Measurements from ENCODE around the gene MEX3A. TPM values are rescaled to one million over a fixed set of nuclear protein-coding genes. Genes with fewer than 3 reads are reported as not detected.

Gene MEX3A
- total and polyA plus RNA-seq, 2 experiments from 2014 or later: 18.5 to 38.1 TPM

Other genes with a start within 250 kb of the MEX3A start
- 37.6 and 45.2 TPM in 2 replicates for gene GON4L, start 225.3 kb downstream of the MEX3A start, total RNA-seq (2014; rRNA removed; shearing (Covaris generic))
- gene GON4L, start 225.3 kb downstream of the MEX3A start, polyA plus RNA-seq (2016; fragmentation: Nextera tagmentation; extraction: Ambion mirVana): 85.7 and 93.1 TPM in 2 replicates
- 15.9 and 17.4 TPM in 2 replicates for gene SYT11, start 222.9 kb downstream of the MEX3A start, total RNA-seq (2014; rRNA removed; shearing (Covaris generic))
- gene SYT11, start 222.9 kb downstream of the MEX3A start, polyA plus RNA-seq (2016; fragmentation: Nextera tagmentation; extraction: Ambion mirVana): 3.9 and 4.7 TPM in 2 replicates
- 15.8 and 24.4 TPM in 2 replicates for gene RIT1, start 171.1 kb downstream of the MEX3A start, total RNA-seq (2014; rRNA removed; shearing (Covaris generic))
- gene RIT1, start 171.1 kb downstream of the MEX3A start, polyA plus RNA-seq (2016; fragmentation: Nextera tagmentation; extraction: Ambion mirVana): 19.3 and 21.5 TPM in 2 replicates
- 56.0 and 57.7 TPM in 2 replicates for gene KHDC4, start 148.1 kb downstream of the MEX3A start, total RNA-seq (2014; rRNA removed; shearing (Covaris generic))
- 41.2 and 47.1 TPM in 2 replicates for gene KHDC4, start 148.1 kb downstream of the MEX3A start, polyA plus RNA-seq (2016; fragmentation: Nextera tagmentation; extraction: Ambion mirVana)
- not detected in 2 replicates for gene RXFP4, start 140.8 kb downstream of the MEX3A start, total RNA-seq (2014; rRNA removed; shearing (Covaris generic))
- gene RXFP4, start 140.8 kb downstream of the MEX3A start, polyA plus RNA-seq (2016; fragmentation: Nextera tagmentation; extraction: Ambion mirVana): 0.23 TPM in 1 of 2 replicates, not detected in the other
- gene ARHGEF2, start 103.9 kb downstream of the MEX3A start, total RNA-seq (2014; rRNA removed; shearing (Covaris generic)): 64.0 and 87.6 TPM in 2 replicates
- gene ARHGEF2, start 103.9 kb downstream of the MEX3A start, polyA plus RNA-seq (2016; fragmentation: Nextera tagmentation; extraction: Ambion mirVana): 21.2 and 23.0 TPM in 2 replicates
- gene SSR2, start 61.5 kb downstream of the MEX3A start, total RNA-seq (2014; rRNA removed; shearing (Covaris generic)): 270 and 291 TPM in 2 replicates
- 130 and 136 TPM in 2 replicates for gene SSR2, start 61.5 kb downstream of the MEX3A start, polyA plus RNA-seq (2016; fragmentation: Nextera tagmentation; extraction: Ambion mirVana)
- 28.4 and 30.5 TPM in 2 replicates for gene UBQLN4, start 28.7 kb downstream of the MEX3A start, total RNA-seq (2014; rRNA removed; shearing (Covaris generic))
- 10.0 and 11.2 TPM in 2 replicates for gene UBQLN4, start 28.7 kb downstream of the MEX3A start, polyA plus RNA-seq (2016; fragmentation: Nextera tagmentation; extraction: Ambion mirVana)
- 35.2 and 67.3 TPM in 2 replicates for gene LAMTOR2, start 27.7 kb downstream of the MEX3A start, total RNA-seq (2014; rRNA removed; shearing (Covaris generic))
- gene LAMTOR2, start 27.7 kb downstream of the MEX3A start, polyA plus RNA-seq (2016; fragmentation: Nextera tagmentation; extraction: Ambion mirVana): 108 and 113 TPM in 2 replicates
- gene RAB25, start 21.3 kb downstream of the MEX3A start, total RNA-seq (2014; rRNA removed; shearing (Covaris generic)): 21.3 and 30.0 TPM in 2 replicates
- gene RAB25, start 21.3 kb downstream of the MEX3A start, polyA plus RNA-seq (2016; fragmentation: Nextera tagmentation; extraction: Ambion mirVana): 42.7 and 47.3 TPM in 2 replicates
- 56.3 and 68.9 TPM in 2 replicates for gene LMNA, start 32.2 kb upstream of the MEX3A start, total RNA-seq (2014; rRNA removed; shearing (Covaris generic))
- gene LMNA, start 32.2 kb upstream of the MEX3A start, polyA plus RNA-seq (2016; fragmentation: Nextera tagmentation; extraction: Ambion mirVana): 35.5 and 38.9 TPM in 2 replicates
- gene SEMA4A, start 71.1 kb upstream of the MEX3A start, total RNA-seq (2014; rRNA removed; shearing (Covaris generic)): 17.0 and 20.2 TPM in 2 replicates
- 5.5 and 5.6 TPM in 2 replicates for gene SEMA4A, start 71.1 kb upstream of the MEX3A start, polyA plus RNA-seq (2016; fragmentation: Nextera tagmentation; extraction: Ambion mirVana)
- gene SLC25A44, start 111.6 kb upstream of the MEX3A start, total RNA-seq (2014; rRNA removed; shearing (Covaris generic)): 19.9 and 25.1 TPM in 2 replicates
- 7.0 and 7.6 TPM in 2 replicates for gene SLC25A44, start 111.6 kb upstream of the MEX3A start, polyA plus RNA-seq (2016; fragmentation: Nextera tagmentation; extraction: Ambion mirVana)
- 86.1 and 112 TPM in 2 replicates for gene PMF1, start 130.5 kb upstream of the MEX3A start, total RNA-seq (2014; rRNA removed; shearing (Covaris generic))
- 118 and 120 TPM in 2 replicates for gene PMF1, start 130.5 kb upstream of the MEX3A start, polyA plus RNA-seq (2016; fragmentation: Nextera tagmentation; extraction: Ambion mirVana)
- 0.42 and 2.7 TPM in 2 replicates for gene BGLAP, start 159.7 kb upstream of the MEX3A start, total RNA-seq (2014; rRNA removed; shearing (Covaris generic))
- 0.36 and 1.2 TPM in 2 replicates for gene BGLAP, start 159.7 kb upstream of the MEX3A start, polyA plus RNA-seq (2016; fragmentation: Nextera tagmentation; extraction: Ambion mirVana)
- 3.3 and 4.2 TPM in 2 replicates for gene PAQR6, start 165.6 kb upstream of the MEX3A start, total RNA-seq (2014; rRNA removed; shearing (Covaris generic))
- 2.4 and 2.6 TPM in 2 replicates for gene PAQR6, start 165.6 kb upstream of the MEX3A start, polyA plus RNA-seq (2016; fragmentation: Nextera tagmentation; extraction: Ambion mirVana)
- 109 and 118 TPM in 2 replicates for gene SMG5, start 200.4 kb upstream of the MEX3A start, total RNA-seq (2014; rRNA removed; shearing (Covaris generic))
- gene SMG5, start 200.4 kb upstream of the MEX3A start, polyA plus RNA-seq (2016; fragmentation: Nextera tagmentation; extraction: Ambion mirVana): 21.3 and 25.9 TPM in 2 replicates
- 0.66 and 0.97 TPM in 2 replicates for gene TMEM79, start 201.9 kb upstream of the MEX3A start, total RNA-seq (2014; rRNA removed; shearing (Covaris generic))
- 1.3 and 1.5 TPM in 2 replicates for gene TMEM79, start 201.9 kb upstream of the MEX3A start, polyA plus RNA-seq (2016; fragmentation: Nextera tagmentation; extraction: Ambion mirVana)
- gene GLMP, start 213.2 kb upstream of the MEX3A start, total RNA-seq (2014; rRNA removed; shearing (Covaris generic)): 41.9 and 50.5 TPM in 2 replicates
- 32.3 and 33.6 TPM in 2 replicates for gene GLMP, start 213.2 kb upstream of the MEX3A start, polyA plus RNA-seq (2016; fragmentation: Nextera tagmentation; extraction: Ambion mirVana)
- not detected in 2 replicates for gene VHLL, start 216.8 kb upstream of the MEX3A start, total RNA-seq (2014; rRNA removed; shearing (Covaris generic))
- gene VHLL, start 216.8 kb upstream of the MEX3A start, polyA plus RNA-seq (2016; fragmentation: Nextera tagmentation; extraction: Ambion mirVana): not detected in 2 replicates